ENCODE measurements around the gene MAN1A2.
"Not testable (repeated sequence)": the region's sequence is repeated elsewhere in the genome, so short reads cannot be mapped to it uniquely, and the experiment has no call there.

Gene MAN1A2

DNA sequence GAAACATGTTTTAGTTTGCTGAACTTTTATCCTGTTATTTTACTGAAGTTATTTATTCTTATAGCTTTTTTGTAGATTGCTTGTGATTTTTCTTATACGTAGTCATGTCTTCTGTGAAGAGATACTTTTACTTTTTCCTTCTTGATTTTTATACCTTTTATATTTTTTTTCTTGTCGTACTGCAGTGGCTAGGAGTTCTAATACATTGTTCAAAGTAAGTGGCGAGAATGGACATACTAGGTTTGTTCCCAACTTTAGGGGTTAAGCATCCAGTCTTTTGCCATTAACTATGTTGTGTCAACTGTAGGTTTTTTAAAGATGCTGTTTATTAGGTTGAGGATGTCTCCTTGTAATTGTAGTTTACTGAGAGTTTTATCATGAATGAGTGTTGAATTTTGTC is 36.3 kb downstream of the MAN1A2 start:
- no peak for DNase-seq

DNA sequence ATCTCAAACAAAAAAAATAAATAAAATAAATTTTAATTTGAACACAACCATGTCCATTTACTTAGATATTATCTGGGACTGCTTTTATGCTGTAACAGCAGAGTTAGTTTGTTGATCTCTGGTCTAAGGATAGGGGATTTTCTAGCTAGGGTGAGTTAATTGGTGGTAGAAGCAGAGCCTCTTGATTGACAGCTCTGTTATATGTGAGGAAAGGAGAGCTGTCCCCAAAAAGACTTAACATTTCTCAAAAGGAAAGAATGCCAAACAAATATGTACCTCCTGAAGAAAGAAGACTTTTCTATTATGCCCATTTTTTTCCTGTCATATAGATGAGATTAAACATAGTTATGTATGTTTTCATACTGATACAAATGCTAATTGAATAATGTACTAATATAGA is 37.8 kb downstream of the MAN1A2 start:
- DNase-seq, result no peak

DNA sequence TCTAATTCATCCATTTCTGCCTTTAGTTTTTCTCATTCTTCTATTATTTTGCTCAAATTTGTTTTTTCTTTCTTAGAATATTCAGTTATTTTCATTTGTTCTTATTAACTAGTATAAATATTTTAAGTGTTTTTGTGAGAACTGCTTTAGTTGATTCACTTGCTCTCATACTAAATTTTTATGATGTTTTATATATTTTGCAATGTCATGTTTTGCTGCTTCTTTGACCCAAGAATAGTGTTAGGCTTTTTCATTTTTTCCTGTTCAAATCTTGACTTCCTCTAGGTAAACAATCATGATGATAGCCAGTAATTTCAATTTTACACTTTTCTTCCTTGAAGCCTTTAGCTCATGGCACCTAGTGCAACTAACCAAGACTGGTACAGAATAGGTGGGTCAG is 45.2 kb downstream of the MAN1A2 start:
- no peak for DNase-seq

DNA sequence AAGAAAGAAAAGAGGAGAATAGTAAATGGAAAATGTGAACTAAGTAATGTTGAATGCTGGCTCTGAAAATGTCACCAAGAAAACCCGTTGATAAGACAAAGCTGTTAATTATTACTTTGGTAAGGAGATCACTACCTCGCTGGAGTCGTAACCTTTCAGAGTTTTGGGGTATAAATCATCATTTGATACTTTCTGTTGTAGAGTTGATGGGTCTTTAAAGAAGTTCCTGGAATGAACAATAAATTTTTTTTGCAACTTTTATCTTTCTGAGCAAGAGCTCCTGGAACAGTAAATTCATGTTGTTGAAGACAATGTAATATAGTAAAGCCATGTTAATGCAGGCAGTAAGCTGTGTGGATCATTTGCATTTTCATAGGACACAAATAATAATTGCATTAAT is 46.2 kb downstream of the MAN1A2 start:
- DNase-seq, result no peak

DNA sequence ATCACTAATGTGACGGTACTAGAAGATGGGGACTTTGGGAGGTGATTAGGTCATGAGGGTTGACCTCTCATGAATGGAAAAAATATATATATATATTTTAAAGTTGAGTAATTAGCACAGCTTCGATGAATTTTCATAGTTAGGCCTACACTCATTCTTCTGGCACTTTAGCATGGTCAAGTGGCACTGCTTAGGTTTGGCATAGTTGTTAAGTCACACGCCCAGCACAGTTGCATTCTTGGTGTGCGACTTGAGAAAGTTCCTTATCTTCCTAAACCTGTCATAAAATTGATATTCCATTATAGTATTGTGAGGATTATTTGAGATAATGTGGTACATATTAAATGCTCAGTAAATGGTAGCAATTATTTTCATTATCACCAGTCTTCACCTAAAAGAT is 47.7 kb downstream of the MAN1A2 start:
- DNase-seq, result no peak

DNA sequence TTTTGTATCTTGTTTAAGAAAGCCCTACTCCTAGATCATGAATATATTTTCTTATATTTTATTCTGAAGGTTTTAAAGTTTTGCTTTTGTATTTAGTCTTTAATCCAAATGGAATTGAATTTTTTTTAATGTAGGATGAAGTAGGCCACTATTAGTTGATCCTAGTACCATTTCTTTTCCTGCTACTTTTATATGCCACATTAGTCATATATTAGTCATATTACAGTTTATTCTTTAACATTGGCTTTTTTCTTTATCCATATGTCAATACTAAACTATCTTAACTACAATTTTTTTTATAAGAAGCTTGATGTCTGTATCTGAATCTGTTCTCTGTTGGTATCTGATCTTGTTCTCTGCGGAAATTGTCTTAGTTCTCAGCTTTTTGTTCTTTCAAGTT is 48.8 kb downstream of the MAN1A2 start:
- DNase-seq, result no peak

DNA sequence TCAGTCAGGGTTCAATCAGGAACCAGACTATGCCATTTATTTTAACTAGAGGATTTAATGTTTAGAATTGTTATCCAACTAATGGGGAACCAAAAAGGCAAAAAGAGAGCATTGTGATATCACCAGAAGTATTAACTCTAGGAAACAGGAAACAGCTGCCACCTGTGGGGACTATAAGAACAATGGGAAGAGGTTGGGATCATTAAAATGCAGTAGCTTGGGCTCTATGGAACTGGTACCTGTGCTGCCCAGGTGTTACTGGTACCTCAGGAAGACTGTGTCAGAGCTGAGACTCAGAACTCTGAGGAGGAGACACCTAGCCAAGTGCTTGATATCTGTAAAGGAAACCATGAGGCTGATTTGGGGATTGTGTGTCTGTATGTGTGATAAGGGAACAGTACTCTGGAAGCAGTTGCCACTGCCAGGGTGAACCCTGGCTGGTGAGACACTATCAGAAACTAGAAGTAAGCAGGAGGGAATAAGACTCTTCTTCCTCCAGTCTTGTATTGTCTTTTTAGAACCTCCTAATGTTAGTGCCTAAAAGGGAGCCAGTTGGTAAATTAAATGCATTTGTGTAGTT is 49.4 kb downstream of the MAN1A2 start:
- no peak for DNase-seq

DNA sequence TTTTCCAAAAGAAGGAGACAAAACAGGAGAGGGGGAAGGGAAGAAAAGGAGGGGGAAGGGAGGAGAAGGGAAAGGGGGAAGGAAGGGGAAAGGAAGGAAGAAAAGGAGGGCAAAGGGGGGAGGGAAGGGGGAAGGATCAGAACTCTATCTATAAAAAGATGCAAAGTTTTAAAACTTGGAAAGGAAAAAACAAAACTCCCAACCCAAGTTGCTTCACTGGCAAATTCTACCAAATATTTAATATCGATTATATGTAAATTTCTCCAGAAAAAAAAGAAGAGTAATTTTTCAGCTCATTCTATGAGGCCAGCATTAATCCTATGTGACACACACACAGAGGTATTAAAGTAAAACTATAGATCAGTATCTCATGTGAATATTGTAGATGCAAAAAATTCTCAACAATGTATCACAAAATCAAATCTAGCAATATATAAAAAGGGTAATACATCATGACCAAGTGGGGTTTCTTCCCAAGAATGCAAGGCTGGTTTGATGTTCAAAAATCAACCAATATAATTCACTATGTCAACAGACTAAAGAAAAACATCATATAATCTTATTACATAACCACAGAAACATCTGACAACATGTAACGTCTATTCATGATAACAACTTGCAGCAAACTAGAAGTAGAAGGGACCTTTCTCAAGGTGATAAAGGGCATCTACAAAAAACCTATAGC is 57.9 kb downstream of the MAN1A2 start:
- DNase-seq, result no peak

DNA sequence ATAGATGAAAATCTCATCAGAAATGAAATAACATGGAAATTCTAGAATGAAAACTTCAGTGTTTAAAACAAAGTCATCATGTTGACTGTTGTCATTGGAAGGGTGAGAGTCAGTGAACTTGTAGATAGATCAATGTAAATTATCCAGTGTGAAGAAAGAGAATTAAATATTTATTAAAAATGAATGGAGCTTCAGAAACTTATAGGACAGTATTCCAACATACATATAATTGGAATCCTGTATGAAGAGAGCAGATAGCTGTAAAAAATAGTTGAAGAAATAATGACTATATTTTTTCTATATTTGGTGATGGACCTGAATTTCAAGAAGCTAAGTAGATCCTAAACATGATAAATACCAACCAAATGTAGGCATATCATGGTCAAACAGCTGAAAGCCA is 60.0 kb downstream of the MAN1A2 start:
- no peak for DNase-seq

DNA sequence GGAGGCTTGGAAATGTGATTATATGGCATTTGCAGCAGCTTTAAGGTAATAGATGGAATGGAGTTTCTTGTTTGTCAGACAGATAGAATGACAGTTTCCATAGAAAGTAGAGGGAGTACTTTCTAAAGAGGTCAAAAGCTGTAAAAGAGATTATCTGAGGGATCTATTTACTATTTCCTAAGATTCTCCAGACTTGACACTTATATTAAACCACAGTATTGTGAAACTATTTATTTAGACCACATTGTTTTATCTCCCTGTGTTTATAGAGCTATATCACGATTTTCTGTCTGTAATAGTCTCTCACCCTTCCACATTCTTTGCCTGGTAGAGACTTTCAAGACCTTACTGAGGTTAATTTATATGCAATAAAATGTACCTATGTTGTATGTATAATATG is 66.7 kb downstream of the MAN1A2 start:
- no peak for DNase-seq

DNA sequence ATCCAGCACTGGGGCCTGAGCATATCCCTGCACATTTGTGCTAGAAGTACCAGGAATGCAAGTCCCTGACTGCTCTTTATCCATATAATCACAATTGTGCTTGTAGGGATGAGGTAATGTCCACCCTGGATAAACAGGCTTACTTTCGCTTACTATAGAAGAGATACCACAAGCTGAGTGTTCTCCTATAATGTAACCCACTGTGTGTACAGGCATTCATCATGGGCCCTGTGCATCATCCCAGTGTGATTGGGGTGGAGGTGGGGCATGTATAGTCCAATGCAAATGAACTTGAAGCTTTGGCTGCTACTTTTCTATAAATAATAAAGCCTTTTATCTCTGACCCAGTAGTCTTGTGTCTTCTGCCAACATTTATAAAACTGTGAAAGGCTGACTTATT is 69.3 kb downstream of the MAN1A2 start:
- no peak for DNase-seq

DNA sequence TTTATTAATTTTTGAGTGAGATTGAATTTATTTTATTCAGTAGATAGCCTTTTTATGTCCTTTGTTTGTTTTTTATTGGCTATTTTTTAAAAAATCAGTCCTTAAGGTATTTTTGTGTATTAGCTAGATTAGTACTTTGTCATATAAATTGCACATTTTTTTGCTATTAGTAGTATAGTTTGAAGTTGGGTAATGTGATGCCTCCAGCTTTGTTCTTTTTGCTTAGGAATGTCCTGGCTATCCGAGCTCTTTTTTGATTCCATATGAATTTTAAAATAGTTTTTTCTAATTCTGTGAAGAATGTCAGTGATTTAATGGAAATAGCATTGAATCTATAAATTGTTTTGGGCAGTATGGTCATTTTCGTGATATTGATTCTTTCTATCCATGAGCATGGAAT is 80.4 kb downstream of the MAN1A2 start:
- no peak for DNase-seq

DNA sequence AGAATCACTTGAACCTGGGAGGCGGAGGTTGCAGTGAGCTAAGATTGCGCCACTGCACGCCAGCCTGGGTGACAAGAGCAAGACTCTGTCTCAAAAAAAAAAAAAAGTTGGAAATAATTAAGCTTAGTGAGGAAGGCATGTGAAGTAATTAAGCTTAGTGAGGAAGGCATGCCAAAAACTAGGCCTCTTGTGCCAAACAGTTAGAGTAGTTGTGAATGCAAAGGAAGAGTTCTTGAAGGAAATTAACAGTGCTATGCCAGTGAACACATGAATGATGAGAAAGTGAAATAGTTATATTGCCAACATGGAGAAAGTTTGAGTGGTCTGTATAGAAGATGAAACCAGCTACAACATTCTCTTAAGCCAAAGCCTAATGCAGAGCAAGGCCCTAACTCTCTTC is 85.0 kb downstream of the MAN1A2 start:
- DNase-seq, result no peak

DNA sequence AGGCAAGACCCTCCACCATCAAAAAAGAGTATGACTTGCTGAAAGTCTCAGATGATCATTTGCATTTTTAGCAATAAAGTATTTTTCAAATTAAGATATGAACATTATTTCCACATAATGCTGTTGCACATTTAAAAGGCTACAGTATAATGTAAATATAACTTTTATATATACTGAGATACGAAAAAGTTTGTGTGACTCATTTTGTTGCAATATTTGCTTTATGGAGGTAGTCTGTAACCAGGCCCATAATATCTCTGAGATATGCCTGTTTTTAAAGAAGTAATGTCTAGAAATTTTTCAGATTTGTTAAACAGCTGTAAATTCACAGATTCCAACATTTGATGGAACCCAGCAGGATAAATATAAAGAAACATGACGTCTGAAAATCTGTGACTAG is 86.7 kb downstream of the MAN1A2 start:
- no peak for DNase-seq

DNA sequence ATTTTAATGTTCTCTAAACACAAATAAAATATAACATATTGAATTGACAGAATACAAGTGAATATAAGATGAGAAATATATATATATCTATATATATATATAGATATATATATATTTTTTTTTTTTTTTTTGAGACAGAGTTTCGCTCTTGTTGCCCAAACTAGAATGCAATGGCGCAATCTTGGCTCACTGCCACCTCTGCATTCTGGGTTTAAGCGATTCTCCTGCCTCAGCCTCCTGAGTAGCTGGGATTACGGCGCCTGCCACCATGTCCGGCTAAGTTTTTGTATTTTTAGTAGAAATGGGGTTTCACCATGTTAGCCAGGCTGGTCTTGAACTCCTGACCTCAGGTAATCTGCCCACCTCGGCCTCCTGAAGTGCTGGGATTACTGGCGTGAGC is 91.2 kb downstream of the MAN1A2 start:
- not testable (repeated sequence) for DNase-seq

DNA sequence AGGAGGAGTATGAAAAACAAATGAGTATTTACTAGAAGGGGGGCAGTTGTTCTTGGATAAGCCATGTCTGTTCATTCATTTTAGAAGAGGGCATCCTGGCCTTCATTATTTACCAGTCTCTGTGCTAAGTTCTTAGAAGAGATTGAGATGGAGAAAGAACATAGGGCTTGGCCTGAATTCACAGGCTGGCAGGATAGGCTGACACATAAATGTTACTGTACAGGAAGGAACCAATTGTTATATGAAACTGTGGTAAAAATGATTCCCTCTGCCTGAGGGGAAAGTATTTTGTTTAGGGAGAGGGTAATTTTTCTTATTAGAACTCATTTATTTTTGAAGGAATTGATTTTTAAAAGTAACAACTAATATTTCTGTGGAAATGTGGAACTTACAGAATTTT is 99.5 kb downstream of the MAN1A2 start:
- DNase-seq, result no peak

DNA sequence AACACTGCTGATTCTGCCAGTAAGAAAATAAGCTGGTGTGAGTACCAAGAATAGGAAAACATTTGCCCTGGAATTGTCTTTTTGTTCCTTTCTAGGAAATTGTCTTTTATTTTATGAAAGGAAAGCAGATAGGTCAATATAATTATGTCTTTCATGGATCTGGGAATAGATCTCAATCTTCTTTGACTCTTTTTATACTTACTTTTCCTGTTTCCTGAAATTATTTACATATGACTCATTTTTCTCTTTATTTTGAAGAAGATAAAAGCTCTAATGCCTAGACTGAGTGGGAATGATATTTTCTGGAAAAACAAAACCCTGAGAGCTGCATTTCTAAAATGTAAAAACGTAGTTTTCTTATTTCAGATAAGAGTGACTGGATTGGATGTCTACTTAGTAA is 100.1 kb downstream of the MAN1A2 start:
- DNase-seq, result no peak

DNA sequence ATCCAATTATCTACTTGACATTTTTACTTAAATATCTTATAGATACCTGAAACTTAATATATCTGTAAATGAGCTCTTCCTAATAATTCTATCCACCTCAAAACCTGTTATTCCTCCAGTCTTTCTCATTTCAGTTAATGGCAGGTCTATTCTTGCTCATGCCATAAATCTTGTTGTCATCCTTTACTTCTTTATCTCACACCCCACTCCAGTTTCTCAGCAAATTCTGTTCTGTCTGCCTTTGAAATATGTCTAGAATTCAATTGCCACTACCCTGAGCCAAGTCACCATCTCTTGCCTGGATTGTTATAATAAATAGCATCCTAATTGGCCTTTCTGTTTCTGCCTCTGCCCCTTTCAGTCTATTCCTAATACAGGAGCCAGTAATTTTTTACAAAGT is 105.8 kb downstream of the MAN1A2 start:
- DNase-seq, result no peak

DNA sequence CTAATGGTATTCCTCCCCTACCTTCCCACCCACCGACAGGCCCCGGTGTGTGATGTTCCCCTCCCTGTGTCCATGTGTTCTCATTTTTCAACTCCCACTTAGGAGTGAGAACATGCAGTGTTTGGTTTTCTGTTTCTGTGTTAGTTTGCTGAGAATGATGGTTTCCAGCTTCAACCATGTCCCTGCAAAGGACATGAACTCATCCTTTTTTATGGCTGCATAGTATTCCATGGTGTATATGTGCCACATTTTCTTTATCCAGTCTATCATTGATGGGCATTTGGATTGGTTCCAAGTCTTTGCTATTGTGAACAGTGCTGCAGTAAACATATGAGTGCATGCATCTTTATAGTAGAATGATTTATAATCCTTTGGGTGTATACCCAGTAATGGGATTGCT is 108.2 kb downstream of the MAN1A2 start:
- DNase-seq, result not testable (repeated sequence)

DNA sequence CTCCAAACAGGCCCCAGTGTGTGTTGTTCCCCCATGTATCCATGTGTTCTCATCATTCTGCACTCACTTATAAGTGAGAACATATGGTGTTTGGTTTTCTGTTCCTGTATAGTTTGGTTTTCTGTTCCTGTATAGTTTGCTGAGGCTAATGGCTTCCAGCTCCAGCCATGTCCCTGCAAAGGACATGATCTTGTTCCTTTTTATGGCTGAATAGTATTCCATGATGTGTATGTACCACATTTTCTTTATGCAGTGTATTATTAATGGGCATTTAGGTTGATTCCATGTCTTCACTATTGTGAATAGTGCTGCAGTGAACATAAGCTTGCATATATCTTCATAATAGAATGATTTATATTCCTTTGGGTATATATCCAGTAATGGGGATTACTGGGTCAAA is 111.8 kb downstream of the MAN1A2 start:
- DNase-seq, result no peak

DNA sequence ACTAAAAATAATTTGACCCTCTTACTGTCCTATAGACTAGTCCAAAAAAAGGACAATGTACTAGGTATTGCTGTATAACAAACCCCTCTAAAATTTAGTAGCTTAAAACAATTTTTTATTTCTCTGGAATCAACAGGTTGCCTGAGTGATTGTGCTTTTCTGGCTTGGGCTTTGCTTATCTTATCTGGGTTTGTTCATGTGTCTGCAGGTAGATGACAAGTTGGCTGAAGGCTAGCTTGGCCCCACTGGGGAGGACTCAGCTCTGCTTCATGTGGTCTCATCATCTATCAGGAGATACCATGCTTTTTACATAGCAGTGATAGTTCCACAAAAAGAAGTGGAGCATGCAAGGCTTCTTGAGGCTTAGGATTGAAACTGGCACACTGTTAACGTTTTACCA is 114.2 kb downstream of the MAN1A2 start:
- no peak for DNase-seq

DNA sequence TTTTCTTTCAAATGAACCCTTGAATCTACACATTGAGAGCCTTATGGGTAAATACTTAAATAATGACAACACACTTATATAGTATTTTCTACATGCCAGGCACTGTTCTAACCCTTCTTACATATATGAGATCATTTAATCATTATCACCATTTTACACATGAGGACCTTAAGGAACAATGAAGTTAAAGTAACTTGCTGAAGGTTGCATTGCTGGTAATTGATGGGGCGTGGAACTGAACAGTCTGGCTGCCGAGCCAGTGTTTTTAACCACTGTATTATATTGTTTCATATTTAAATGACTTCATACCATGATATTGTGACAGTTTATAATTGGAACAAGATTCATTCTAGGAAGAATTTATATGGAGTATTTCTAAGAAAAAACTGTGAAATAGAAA is 126.7 kb downstream of the MAN1A2 start:
- no peak for DNase-seq

DNA sequence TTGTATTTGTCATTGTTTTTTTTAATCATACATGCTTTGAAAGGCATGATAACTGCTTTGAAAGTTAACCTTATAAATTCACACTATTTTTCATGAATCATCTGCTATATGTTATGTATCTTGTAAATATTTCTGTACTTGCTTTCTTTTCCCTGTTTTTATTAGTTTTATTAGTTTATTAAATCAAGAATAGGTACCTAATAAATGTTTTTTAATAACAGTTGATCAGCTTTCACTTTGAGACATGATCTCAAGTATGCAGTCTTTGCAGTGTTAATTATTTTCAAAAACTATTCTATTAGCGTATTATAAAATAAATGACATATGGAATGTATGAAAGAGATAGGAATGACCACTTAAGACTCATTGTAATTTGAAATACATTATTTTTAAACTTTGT is 127.8 kb downstream of the MAN1A2 start:
- DNase-seq, result no peak

DNA sequence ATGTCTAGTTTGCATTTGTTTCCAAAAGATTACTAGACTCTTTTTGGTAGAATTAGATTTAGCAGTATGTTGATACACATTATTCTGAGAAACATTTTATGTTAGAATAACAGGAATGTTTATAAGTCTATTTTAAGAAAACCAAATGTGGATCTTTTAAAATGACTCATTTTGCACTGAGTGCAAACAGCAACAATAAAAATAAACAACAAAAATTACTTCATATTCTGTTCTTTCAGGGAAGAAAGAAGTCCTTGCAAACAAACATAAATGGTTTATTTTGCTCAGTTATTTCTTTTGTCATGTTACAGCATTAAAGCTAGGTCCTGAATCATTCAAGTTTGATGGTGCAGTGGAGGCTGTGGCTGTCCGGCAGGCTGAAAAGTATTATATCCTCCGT is 131.8 kb downstream of the MAN1A2 start:
- DNase-seq, result no peak

DNA sequence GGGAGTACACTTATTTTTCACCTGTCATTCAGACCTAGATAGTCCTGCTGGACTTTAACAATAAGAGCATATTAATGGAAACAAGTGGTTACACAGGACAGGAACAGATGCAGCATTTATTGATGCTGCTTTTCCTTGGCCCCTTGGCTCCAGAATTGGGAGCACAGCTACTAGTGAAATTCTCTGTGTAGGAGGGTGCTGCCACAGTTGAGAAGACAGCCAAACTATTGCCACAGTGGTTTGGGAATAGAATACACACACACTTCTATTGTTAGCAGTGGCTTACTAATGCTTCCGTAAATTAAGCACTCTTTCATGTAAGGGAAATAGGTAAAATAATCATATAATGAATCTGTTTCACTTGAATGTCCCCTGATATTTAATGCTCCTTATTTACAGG is 133.3 kb downstream of the MAN1A2 start:
- no peak for DNase-seq

Measured in effector CD4-positive, alpha-beta T cell (primary cell).